Vagina (tissue), 2 donors: Measurements from ENCODE around the gene OTOF. TPM values are rescaled to one million over a fixed set of nuclear protein-coding genes. Genes with fewer than 3 reads are reported as not detected.

ENCODE experiments used
- DNase-seq, 2 donors: peaks; one replicate each; pipeline ENCODE4 v3.0.0-alpha.2; 2017; ENCODE audit errors: extremely low spot score in 2 of 2
- H3K27ac ChIP-seq: fragments of 200-600 bp; sonication (generic); one replicate; pipeline ENCODE4 v1.5.1; 2019
- H3K27me3 ChIP-seq: fragments of 200-600 bp; sonication (generic); one replicate; pipeline ENCODE4 v1.5.1; 2019
- H3K36me3 ChIP-seq, 2 donors: fragments of 200-600 bp; sonication (generic); one replicate each; pipeline ENCODE4 v1.5.1; 2017 to 2019
- H3K4me1 ChIP-seq: fragments of 200-600 bp; sonication (generic); one replicate; pipeline ENCODE4 v1.5.1; 2019
- H3K4me3 ChIP-seq, 2 donors: fragments of 200-600 bp; sonication (generic); 1 replicate in 1 of 2; 2 replicates in 1 of 2; pipeline ENCODE4 v1.5.1; 2016 to 2019
- H3K9me3 ChIP-seq: fragments of 200-600 bp; sonication (generic); one replicate; pipeline ENCODE4 v1.5.1; 2019
- POLR2A ChIP-seq, 2 donors: fragments of 450-650 bp; IDR thresholded peaks; one replicate each; pipeline ENCODE4 v1.6.1; 2017; ENCODE audit warnings: antibody characterized with exemption in 2 of 2, mild to moderate bottlenecking in 2 of 2, moderate library complexity in 2 of 2
- POLR2AphosphoS5 ChIP-seq, 2 donors: sonication (generic); formaldehyde crosslinking; IDR thresholded peaks; one replicate each; pipeline ENCODE4 v1.9.0; 2017; ENCODE audit warnings: antibody characterized with exemption in 2 of 2, mild to moderate bottlenecking in 2 of 2, low read depth in 1 of 2; ENCODE audit not compliant: insufficient read depth in 1 of 2
- intact Hi-C: fragments of 100-400 bp; cut with DNase I; formaldehyde crosslinking; loops from one replicate; pipeline ENCODE4 v1.15.1; 2023
- total RNA-seq: library from RNA; depleted of rRNA; stranded (reverse); fragments of >200 nt; gene quantifications from one replicate; pipeline ENCODE4 v1.2.3, GENCODE V29; 2016
- TF ChIP-seq, protein P1 (sequence below), 3 experiments: fragments of 450-650 bp in 2 of 3; fragments of 200-600 bp in 1 of 3; sonication (generic) in 1 of 3; IDR thresholded peaks; one replicate each; pipeline ENCODE4 v1.5.1; 2017 to 2019; ENCODE audit warnings: antibody characterized with exemption in 3 of 3, mild to moderate bottlenecking in 2 of 3, moderate library complexity in 2 of 3

OTOF gene
- total RNA-seq, 1 donor from 2014 or later = 0.49 TPM

DNA sequence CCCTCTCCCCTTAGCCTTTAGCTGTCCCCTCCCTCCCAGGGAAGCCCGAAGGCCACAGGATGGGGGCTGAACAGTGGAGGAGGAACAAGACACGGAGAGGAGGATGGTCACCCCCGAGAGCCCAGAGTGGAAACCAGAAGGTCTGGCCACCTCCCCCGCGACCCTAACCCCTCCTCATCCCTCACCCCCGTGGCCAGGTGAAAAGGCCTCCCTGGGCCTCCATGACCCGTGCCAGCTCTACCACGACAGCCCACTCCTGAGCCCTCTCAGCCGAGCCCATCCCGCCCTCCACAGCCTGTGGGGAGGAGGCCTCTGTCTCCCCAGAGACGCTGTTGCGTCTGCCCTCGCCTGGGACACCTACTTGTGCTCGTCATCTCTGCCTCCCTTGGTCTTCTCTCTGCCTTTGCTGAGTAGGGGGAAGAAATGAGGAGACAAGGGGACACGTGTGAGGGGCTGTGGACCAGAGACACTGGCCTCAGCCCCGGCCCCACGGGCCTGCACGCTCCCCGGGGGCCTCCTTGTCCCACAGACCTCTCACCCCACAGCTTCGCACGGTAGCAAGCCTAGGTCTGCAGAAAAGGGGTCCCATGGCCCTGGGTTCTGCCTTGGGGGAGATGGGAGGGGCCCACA lies 32.5 kb upstream of the OTOF start:
- Histone ChIP-seq H3K27me3 (no peaks in the 10 kb centered on the region), H3K4me1 (no peaks in the 10 kb centered on the region), H3K9me3 (no peaks in the 10 kb centered on the region), H3K27ac (no peak overlapping the region), H3K4me3 (no peak overlapping the region), H3K36me3 (no peaks in the 10 kb centered on the region)
- TF ChIP-seq POLR2A (IDR thresholded peaks at IDR 0.05) = no peak
- TF ChIP-seq POLR2AphosphoS5 (IDR thresholded peaks at IDR 0.05; ENCODE audit: insufficient read depth in 1 of 2, low read depth in 1 of 2) = no peak
- intact Hi-C loops = no loop called here
- no peak for DNase-seq

DNA sequence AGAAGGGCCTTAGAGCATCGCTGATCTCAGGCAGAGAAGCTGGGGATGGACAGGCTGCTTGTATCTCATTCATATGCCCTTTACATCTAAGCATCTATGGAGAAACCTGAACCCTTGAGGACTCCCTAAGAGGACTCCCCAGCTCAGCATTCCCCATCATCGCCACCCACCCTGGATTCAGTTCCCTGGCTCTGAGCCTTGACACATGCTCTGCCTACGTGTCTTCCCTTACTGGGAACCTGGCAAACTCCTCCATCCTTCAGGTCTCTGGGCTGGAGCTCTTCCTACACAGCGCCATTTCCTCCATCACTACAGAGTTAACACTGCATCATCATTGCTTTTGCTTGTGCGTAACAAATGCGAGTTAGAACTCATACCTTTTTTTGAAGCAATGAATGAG lies 31.2 kb upstream of the OTOF start:
- H3K9me3 ChIP-seq = no peaks in the 10 kb centered on the region
- no peak for DNase-seq
- TF ChIP-seq, protein P1, sequence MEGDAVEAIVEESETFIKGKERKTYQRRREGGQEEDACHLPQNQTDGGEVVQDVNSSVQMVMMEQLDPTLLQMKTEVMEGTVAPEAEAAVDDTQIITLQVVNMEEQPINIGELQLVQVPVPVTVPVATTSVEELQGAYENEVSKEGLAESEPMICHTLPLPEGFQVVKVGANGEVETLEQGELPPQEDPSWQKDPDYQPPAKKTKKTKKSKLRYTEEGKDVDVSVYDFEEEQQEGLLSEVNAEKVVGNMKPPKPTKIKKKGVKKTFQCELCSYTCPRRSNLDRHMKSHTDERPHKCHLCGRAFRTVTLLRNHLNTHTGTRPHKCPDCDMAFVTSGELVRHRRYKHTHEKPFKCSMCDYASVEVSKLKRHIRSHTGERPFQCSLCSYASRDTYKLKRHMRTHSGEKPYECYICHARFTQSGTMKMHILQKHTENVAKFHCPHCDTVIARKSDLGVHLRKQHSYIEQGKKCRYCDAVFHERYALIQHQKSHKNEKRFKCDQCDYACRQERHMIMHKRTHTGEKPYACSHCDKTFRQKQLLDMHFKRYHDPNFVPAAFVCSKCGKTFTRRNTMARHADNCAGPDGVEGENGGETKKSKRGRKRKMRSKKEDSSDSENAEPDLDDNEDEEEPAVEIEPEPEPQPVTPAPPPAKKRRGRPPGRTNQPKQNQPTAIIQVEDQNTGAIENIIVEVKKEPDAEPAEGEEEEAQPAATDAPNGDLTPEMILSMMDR (IDR thresholded peaks at IDR 0.05) = no peak
- TF ChIP-seq POLR2AphosphoS5 (IDR thresholded peaks at IDR 0.05; ENCODE audit: insufficient read depth in 1 of 2, low read depth in 1 of 2) (no peak), POLR2A (IDR thresholded peaks at IDR 0.05) (no peak)
- H3K27me3 ChIP-seq = no peaks in the 10 kb centered on the region
- H3K27ac ChIP-seq = no peak overlapping the region
- intact Hi-C loops = no loop called here
- no peaks in the 10 kb centered on the region for H3K4me1 ChIP-seq
- no peak overlapping the region for H3K4me3 ChIP-seq
- no peaks in the 10 kb centered on the region for H3K36me3 ChIP-seq

DNA sequence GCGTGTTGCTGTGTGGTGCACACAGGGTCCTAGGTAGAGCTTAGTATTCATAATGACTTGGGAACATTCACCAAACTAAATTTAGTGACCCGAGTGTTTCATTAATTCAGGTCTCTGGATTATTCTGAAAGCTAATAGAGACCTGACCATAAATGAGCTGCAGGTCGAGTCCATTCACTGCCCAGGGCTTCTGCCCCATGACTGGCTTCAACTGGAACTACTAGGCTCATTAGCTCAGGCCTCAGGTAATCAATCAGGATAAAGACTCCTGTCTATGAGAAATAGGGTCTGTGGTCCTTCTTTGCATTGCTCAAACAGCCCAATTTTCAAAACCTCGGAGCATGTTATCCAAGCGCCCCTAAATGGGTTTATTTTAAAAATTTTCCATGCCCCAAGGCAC lies 30.0 kb upstream of the OTOF start:
- no peak overlapping the region for H3K27ac ChIP-seq
- TF ChIP-seq POLR2AphosphoS5 (IDR thresholded peaks at IDR 0.05; ENCODE audit: insufficient read depth in 1 of 2, low read depth in 1 of 2) (no peak), POLR2A (IDR thresholded peaks at IDR 0.05) (no peak)
- TF ChIP-seq, protein P1 (IDR thresholded peaks at IDR 0.05) = no peak
- no peaks in the 10 kb centered on the region for H3K36me3 ChIP-seq
- peaks cover 9% of the 10 kb centered on the region for H3K4me1 ChIP-seq
- H3K27me3 ChIP-seq = no peaks in the 10 kb centered on the region
- DNase-seq = no peak
- intact Hi-C loops = no loop called here
- H3K9me3 ChIP-seq = no peaks in the 10 kb centered on the region
- no peak overlapping the region for H3K4me3 ChIP-seq

DNA sequence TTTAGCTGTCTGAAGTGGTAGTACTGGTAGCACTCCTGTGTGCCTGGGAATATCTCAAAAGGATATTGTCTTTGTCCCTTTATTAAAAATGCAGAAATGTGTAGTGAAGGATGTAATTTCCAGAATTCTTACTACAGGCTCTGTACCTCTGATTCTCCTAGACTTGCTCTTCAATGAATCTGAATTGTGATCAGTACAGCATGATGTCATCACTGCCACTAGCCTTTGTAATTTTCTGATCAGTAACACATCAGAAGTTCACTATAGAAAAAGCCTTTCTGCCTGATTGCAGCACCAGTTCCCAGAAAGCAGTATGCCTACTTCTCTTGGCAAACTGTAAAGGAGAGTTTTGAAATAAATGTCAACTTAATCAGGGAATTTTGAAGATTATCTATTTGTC lies 29.2 kb upstream of the OTOF start:
- Histone ChIP-seq H3K36me3 (no peaks in the 10 kb centered on the region), H3K27me3 (no peaks in the 10 kb centered on the region), H3K4me3 (no peak overlapping the region), H3K4me1 (peaks cover 10% of the 10 kb centered on the region), H3K27ac (no peak overlapping the region), H3K9me3 (no peaks in the 10 kb centered on the region)
- no peak for DNase-seq
- no peak for TF ChIP-seq POLR2AphosphoS5 (IDR thresholded peaks at IDR 0.05; ENCODE audit: insufficient read depth in 1 of 2, low read depth in 1 of 2)
- no peak for TF ChIP-seq POLR2A (IDR thresholded peaks at IDR 0.05)
- TF ChIP-seq, protein P1 (IDR thresholded peaks at IDR 0.05) = no peak
- intact Hi-C loops = no loop called here

DNA sequence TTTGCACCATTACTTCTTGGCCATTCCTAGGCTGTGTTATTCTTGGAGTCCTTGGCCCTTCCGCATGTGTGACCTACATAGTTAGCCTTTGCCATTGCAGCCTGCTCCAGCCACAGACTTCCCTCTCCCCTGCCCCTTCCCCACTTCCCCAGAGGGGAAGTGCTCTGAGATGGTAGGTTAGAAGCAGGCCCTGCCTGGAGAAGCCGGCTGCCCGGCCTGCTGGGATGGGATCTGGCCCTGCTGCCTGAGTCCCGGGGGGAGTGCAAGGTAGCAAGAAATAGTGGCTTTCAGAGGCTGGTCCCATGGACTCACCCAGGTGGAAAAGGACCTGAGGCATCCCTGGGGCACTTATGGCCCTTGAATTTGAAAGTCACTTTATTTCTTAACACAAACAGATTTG lies 28.4 kb upstream of the OTOF start:
- Histone ChIP-seq H3K4me1 (peaks cover 10% of the 10 kb centered on the region), H3K4me3 (no peak overlapping the region), H3K9me3 (no peaks in the 10 kb centered on the region), H3K36me3 (no peaks in the 10 kb centered on the region), H3K27me3 (no peaks in the 10 kb centered on the region), H3K27ac (no peak overlapping the region)
- no peak for DNase-seq
- intact Hi-C loops = no loop called here
- TF ChIP-seq POLR2A (IDR thresholded peaks at IDR 0.05) = no peak
- TF ChIP-seq POLR2AphosphoS5 (IDR thresholded peaks at IDR 0.05; ENCODE audit: insufficient read depth in 1 of 2, low read depth in 1 of 2) = no peak
- TF ChIP-seq, protein P1 (IDR thresholded peaks at IDR 0.05) = no peak
